ENCODE data around the gene EXOC2. TPM values are rescaled to one million over a fixed set of nuclear protein-coding genes. Genes with fewer than 3 reads are reported as not detected.

The EXOC2 gene
- total and polyA plus RNA-seq, 12 donors, result 4.9 to 23.7 (median 17.1) TPM

DNA sequence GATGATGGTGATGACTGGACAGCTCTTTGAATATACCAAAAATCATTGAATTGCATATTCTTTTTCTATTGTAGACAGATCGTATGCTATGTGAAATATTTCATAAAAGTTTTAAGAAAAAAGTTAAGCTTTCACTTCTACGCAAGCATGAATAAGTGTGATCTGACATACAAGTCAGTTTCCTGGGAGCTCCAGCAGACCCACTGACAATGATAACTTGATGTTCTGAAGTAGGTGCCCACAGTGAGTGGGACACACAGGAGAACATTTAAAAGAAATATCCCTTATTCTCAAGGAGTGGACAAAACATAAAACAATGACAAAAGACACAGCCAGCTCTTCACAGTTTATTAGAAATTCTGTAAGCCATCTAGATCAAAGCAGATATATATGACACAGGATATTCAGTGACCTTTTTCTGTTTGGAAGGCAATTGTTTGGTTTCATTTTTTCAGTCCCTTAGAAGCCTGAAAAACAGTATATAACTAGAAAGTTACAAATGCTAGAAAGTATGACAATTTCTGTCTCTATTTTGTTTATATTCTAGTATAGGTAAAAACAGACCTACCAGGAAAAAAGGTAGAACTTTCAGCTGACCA, 200.0 kb downstream of the EXOC2 start:
- H3K27ac ChIP-seq, result no peak overlapping the region
- H3K9me3 ChIP-seq (replicated peaks in 1 of 3), result no peaks in the 10 kb centered on the region
- peaks cover 0 to 17% of the 10 kb centered on the region in 2 donors for H3K36me3 ChIP-seq (replicated peaks in 1 of 2)
- no peak for DNase-seq
- H3K4me1 ChIP-seq (replicated peaks in 1 of 2), result no peaks in the 10 kb centered on the region
- TF ChIP-seq POLR2A (IDR thresholded peaks at IDR 0.05), result no peak
- TF ChIP-seq, protein P1, sequence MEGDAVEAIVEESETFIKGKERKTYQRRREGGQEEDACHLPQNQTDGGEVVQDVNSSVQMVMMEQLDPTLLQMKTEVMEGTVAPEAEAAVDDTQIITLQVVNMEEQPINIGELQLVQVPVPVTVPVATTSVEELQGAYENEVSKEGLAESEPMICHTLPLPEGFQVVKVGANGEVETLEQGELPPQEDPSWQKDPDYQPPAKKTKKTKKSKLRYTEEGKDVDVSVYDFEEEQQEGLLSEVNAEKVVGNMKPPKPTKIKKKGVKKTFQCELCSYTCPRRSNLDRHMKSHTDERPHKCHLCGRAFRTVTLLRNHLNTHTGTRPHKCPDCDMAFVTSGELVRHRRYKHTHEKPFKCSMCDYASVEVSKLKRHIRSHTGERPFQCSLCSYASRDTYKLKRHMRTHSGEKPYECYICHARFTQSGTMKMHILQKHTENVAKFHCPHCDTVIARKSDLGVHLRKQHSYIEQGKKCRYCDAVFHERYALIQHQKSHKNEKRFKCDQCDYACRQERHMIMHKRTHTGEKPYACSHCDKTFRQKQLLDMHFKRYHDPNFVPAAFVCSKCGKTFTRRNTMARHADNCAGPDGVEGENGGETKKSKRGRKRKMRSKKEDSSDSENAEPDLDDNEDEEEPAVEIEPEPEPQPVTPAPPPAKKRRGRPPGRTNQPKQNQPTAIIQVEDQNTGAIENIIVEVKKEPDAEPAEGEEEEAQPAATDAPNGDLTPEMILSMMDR (IDR thresholded peaks at IDR 0.05), result no peak
- intact Hi-C loops (cut with DNase I), result no loop called here
- WGBS, 4 donors, result 94 to 98% (median 96%) methylated on average over 2 of the region's 2 CpGs
- H3K4me3 ChIP-seq, result no peak overlapping the region
- H3K27me3 ChIP-seq, result no peaks in the 10 kb centered on the region

DNA sequence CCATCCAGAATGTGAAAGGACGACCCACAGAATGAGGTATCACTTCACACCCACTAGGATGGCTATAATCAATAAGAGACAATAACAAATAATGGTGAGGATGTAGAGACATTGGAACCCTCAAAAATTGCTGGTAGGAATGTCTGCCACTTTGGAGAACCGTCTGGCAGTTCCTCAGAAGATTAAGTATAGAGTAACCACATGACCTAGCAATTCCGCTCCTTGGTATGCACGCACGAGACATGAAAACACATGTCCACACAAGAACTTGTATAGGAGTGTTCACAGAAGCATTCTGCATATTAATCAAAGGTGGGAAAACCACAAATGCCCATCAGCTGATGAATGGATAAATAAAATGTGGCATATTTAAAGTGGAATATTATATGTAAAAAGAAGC, 200.8 kb downstream of the EXOC2 start:
- Histone ChIP-seq H3K36me3 (replicated peaks in 1 of 2) (peaks cover 0 to 17% of the 10 kb centered on the region in 2 donors), H3K9me3 (replicated peaks in 1 of 3) (no peaks in the 10 kb centered on the region), H3K4me3 (no peak overlapping the region), H3K27me3 (no peaks in the 10 kb centered on the region), H3K27ac (no peak overlapping the region), H3K4me1 (replicated peaks in 1 of 2) (no peaks in the 10 kb centered on the region)
- intact Hi-C loops (cut with DNase I), result no loop called here
- TF ChIP-seq, protein P1 (IDR thresholded peaks at IDR 0.05), result no peak
- no peak for TF ChIP-seq POLR2A (IDR thresholded peaks at IDR 0.05)
- no peak for DNase-seq
- 93 to 98% (median 96%) methylated on average over 5 of the region's 5 CpGs for WGBS, 4 donors

DNA sequence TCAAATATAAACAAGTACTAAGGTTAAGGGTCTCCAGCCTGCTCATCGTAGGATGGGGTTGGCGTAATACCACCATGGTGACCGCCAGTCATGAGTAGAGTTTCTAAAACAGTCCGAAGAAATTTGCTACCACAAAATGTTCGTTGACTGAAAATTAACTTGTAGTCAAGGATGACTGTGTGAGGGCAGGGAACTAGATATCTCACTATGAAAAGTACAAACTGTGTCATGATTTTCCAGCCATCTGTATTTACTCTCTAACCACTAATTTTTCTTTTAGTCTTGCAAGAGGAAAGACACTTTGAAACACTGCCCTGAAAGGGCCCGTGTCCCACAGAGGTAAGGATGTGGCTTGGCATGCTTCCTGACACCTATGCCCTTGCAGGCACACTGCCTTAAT, 201.7 kb downstream of the EXOC2 start:
- intact Hi-C loops (cut with DNase I), result no loop called here
- TF ChIP-seq POLR2A (IDR thresholded peaks at IDR 0.05), result no peak
- TF ChIP-seq, protein P1 (IDR thresholded peaks at IDR 0.05), result no peak

DNA sequence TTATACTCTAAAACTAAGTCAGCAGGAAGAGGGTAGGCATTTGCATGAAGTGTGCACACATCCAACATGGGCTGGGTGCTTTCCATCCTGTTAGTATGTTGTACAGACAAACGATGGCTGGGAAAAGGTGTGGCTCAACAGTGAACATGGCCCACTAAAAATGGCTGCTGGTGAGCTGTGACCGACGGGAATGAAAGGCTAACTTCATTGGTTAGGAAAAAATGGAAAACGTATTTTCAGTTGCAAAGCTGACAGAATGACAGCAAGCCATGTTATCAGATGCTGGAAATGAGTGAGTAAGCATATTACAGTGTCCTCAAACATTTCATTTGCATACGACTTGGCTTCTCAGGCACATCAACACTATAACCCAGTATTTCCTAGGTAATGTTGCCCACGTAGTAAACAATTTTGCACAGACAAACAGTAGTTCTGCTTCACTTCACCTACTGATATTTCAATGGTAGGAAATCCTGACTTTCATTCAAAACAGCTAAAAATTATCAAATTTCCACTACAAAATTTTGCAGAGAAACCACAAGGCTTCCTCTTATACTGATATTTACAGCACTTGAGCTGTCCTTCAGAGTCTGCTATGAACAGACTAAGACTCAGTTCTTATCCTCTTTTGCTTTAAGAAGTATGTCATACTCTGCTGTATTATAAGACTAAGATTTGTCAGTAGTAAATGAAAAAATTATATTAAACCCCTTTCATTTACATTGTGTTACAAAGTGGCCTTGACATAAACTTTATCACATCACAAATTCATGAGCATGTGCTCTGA, 202.5 kb downstream of the EXOC2 start:
- H3K36me3 ChIP-seq (replicated peaks in 1 of 2), result peaks cover 0 to 1% of the 10 kb centered on the region in 2 donors
- no peak overlapping the region for H3K4me3 ChIP-seq
- intact Hi-C loops (cut with DNase I), result no loop called here
- 75 to 81% (median 78%) methylated on average over 6 of the region's 6 CpGs for WGBS, 4 donors
- no peak for TF ChIP-seq POLR2A (IDR thresholded peaks at IDR 0.05)
- TF ChIP-seq, protein P1 (IDR thresholded peaks at IDR 0.05), result no peak
- no peak overlapping the region for H3K27ac ChIP-seq
- DNase-seq, result no peak
- H3K4me1 ChIP-seq (replicated peaks in 1 of 2), result no peaks in the 10 kb centered on the region
- H3K27me3 ChIP-seq, result no peaks in the 10 kb centered on the region
- H3K9me3 ChIP-seq (replicated peaks in 1 of 3), result no peaks in the 10 kb centered on the region

More for the DNA sequence above, 201.7 kb downstream of the EXOC2 start:
- H3K27ac ChIP-seq, result no peak overlapping the region
- peaks cover 0 to 8% of the 10 kb centered on the region in 2 donors for H3K36me3 ChIP-seq (replicated peaks in 1 of 2)
- WGBS, 4 donors, result 75 to 88% (median 82%) methylated on average over 6 of the region's 6 CpGs
- H3K4me1 ChIP-seq (replicated peaks in 1 of 2), result no peaks in the 10 kb centered on the region
- H3K4me3 ChIP-seq, result no peak overlapping the region
- no peaks in the 10 kb centered on the region for H3K9me3 ChIP-seq (replicated peaks in 1 of 3)
- no peaks in the 10 kb centered on the region for H3K27me3 ChIP-seq
- DNase-seq, result no peak

All from adrenal gland (tissue), 12 donors.